ENCODE measurements around the gene CEP20. TPM values are rescaled to one million over a fixed set of nuclear protein-coding genes. Genes with fewer than 3 reads are reported as not detected.

CEP20 gene
- polyA plus RNA-seq, 4 donors, result 32.4 to 41.9 (median 38.3) TPM

DNA sequence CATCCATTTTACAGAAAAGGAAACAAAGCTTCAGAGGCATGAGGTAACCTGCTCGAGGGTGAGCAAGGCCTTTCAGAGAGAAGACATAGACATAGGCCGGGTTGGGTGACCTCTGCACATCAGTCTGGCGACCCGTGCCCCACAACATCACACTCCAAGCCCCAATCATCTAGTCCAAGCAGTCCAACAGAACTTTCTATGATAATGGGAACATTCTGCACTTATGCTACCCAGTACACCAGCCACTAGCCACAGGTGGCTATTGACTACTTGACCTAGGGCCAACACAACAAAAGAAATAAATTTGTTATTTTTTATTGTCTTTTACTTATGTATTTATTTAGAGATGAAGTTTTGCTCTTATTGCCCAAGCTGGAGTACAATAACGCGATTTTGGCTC lies 52.3 kb downstream of the CEP20 start:
- no peak for DNase-seq (ENCODE audit: low read depth in 4 of 4, low spot score in 2 of 4)

DNA sequence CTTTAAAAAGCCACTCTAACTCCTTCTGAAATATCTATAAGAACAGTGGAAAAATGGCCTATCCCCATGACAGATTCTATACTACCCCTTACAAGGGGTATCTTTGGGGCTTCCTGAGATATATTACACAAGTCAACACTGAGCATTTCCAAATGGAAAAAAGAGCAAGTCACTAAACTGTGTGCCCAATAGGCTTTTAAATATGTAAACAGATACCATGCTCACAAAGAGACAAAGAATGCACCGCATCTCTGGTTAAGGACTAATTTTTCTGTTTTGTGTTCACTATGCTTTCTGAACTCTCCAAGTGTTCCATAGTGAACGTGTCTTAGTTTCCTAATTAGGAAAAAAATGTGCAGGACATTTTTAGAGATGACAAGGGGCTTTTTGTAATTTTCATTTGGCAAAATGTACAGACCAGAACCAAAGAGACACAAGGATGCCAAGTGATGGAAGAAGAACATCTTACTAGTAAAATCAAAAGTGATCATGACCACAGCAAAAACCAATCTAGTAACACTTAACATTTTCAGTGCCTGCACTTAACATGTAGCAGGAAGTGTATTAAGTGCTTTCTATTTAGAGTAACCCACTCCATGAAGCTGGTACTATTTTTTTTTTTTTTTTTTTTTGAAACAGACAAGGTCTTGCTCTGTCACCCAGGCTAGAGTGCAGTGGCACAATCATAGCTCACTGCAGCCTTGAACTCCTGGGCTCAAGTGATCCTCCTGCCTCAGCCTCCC lies 53.1 kb downstream of the CEP20 start:
- DNase-seq (ENCODE audit: low read depth in 4 of 4, low spot score in 2 of 4), result no peak

DNA sequence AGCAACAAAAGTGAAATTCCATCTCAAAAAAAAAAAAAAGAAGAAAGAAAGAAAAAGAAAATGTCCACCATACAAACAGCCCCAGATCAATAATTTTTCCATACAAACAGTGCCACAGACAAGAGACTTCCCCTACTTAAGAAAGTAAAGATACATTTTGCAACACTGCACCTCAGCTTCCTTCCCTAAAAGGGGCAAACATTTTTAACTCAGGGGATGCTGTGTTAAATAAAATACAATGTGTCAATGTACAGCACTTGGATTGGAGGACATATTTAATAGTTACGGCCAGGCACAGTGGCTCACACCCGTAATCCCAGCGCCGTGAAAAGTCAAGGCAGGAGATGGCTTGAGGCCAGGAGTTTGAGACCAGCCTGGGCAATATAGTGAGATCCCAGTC lies 53.9 kb downstream of the CEP20 start:
- no peak for DNase-seq (ENCODE audit: low read depth in 4 of 4, low spot score in 2 of 4)

DNA sequence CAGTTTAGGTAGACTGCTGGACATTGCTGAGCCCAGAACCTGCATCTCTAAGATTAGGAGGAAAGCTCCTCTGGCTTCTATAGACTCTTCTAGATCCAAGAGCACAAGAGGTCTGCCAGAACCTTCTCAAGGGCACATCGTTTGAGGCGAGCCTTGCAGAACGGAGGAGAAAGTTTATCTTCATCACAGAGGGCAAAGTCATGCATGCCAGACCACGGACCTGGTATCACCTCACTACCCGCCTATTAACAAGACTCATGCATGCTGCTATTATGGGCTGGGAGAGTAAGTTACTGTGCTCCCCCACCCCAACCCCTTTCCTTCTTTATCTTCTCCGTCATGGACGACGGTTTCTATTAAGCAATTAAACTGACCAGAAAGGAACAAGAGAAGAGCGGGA lies 54.9 kb downstream of the CEP20 start:
- no peak for DNase-seq (ENCODE audit: low read depth in 4 of 4, low spot score in 2 of 4)

DNA sequence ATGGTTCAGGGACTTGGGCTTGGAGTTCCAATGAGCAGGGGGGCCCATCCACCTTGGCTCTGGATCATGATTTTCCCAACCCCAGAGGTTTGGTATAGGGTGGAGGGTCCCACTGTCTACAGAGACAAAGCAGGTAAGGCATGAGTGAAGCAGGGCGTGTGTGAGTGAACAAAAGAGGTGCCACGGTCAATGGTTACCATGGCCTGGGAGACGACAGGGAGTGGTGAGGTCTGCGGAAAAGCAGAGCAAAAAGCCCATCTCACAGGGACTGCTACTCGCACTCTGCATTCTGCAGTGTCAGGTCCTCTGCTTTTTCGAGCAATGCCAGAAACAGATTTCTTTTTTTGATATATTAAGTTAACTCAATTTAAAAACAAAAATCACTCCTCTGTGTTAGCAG lies 56.2 kb downstream of the CEP20 start:
- no peak for DNase-seq (ENCODE audit: low read depth in 4 of 4, low spot score in 2 of 4)

DNA sequence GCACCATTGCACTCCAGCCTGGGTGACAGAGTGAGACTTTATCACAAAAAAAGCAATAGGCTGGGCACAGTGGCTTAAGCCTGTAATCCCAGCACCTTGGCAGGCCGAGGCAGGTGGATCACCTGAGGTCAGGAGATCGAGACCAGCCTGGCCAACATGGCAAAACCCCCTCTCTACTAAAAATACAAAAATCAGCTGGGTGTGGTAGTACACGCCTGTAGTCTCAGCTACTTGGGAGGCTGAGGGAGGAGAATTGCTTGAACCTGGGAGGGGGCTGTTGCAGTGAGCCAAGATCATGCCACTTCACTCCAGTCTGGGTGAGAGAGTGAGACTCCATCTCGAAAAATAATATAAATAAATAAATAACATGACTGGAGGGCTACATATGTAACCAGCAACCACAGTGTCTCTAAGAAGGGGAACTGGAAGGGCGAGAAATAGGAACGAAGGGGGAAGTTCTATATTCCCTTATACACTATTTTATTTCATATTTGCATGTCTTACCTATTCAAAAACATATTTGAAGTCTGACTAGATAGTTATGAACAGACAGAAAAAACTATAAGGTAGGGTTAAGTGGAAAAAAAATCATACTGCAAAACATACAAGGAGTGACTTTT lies 57.5 kb downstream of the CEP20 start:
- DNase-seq (ENCODE audit: low read depth in 4 of 4, low spot score in 2 of 4), result no peak

DNA sequence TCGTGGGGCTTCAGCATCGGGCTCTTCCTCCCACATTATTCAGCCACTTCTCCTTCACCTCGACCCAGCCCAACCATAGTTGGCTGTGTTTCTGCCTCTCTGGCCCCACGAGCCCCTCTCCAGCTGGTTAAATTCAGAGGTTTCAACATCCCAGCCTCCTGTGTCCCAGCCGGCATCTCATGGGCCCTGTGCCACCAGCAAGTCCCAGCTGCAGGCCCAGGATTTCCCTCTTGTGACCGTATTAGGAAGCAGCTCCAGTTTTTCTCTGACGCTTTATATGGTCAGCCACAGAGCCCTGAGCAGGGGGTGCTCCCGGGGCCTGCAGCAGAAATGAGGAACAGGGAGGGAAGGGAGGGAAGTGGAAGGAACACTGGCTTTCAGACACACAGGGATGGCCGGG lies 58.9 kb downstream of the CEP20 start:
- peak in 2 of 4 donors; percentile 28 to 37 for DNase-seq (ENCODE audit: low read depth in 4 of 4, low spot score in 2 of 4)

DNA sequence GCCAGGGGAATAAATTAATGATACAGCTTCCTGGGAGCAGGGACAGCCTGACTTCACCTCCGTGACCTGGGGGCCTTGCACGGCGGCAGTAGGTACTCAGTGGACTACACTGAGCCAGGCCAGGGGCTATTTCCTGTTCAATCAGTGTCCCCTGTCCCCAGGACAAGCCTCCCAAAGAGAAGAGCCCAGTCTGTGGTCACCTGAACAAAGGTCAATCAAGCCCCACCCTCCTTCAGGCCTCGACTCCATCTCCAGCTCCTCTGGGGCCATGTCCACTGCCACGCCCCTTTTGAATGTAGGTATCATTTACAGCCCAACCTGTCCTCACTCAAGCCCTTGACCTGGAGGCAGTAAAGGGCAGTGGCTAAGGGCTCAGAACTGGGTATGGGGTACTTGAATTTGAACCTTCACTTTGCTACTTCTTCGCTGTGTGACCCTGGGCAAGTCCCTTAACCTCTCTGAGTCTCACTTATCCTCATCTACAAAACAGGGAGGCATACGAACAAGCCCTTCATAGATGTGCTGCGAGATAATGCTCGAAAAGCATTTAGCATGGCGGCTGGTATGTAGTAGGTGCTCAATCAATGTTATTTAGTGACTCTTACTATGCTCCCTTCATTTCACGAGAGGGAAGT lies 60.6 kb downstream of the CEP20 start:
- DNase-seq (ENCODE audit: low read depth in 4 of 4, low spot score in 2 of 4), result no peak

DNA sequence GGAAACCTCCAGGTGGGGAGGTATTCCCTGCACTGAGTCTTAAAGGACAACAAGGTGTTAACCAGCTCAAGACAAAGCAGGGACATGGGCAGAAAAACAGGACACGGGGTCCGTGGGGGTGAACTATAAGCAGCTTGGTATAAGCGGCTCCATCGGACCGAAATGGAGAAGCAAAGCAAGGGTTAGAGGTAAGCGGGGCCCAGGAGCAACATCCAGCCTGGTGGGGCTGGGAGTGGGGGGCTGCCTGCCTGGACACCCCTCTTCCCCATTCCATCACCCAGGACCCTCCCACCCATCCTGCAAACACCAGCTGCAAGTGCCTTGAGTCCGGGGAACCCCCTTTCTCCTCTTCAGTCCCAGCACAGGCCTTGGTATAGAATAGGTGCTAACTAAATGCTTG lies 61.1 kb downstream of the CEP20 start:
- DNase-seq (ENCODE audit: low read depth in 4 of 4, low spot score in 2 of 4), result no peak

DNA sequence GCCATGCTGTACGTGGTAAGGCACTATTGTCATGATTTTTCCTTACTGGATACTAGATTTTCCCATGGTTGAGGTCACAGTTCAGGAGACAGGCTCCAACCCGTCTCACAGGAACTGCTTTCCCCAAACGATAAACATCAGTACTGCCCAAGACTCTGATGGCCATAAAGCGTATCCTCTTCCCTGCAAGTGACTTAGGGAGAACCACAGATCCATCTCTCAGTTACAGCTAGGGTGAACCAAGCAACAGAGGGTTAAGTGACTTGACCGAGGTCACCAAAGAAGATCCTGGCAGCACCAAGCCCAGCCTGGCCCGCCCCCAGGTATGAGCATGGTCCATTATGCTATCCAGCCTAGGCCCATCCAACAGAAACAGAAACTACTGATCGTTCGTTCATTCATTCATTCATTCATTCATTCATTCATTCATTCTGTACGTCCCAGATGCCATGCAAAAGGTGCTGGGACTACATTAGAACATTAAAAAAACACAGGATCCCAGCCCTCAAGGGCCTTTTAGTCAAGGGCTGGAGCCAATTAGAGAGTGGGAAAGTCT lies 62.6 kb downstream of the CEP20 start:
- DNase-seq (ENCODE audit: low read depth in 4 of 4, low spot score in 2 of 4), result no peak

DNA sequence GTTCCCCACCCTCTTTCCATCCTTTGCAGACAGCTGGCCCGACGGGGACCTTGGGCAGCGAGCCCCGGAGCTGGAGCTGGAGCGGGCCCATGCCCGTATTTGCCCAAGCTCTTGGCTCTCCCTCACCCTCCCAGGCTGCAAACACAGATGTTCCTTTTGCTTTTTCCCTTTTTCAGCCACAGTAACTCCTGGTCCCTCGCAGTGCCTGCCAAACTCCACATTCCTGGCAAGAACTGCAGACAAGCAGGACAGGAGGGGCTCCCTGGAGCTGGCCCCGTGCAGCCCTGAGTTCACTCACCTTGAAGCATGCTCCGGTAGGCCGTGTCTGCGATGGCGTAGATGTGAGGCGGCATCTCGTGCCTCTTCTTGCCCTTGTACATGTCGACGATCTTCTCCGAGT lies 65.4 kb downstream of the CEP20 start:
- no peak for DNase-seq (ENCODE audit: low read depth in 4 of 4, low spot score in 2 of 4)

DNA sequence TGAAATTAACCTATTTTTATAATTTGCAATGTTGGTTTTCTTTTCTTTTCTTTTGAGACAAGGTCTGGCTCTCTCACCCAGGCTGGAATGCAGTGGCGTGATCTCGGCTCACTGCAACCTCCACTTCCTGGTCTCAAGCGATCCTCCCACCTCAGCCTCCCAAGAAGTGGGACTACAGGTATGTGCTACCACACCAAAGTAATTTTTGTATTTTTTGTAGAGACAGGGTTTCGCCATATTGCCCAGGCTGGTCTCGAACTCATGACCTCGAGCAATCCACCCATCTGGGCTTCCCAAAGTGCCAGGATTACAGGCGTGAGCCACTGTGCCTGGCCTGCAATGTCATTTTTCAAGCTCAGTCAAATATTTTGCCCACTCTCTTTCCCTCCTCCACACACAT lies 67.6 kb downstream of the CEP20 start:
- no peak for DNase-seq (ENCODE audit: low read depth in 4 of 4, low spot score in 2 of 4)

DNA sequence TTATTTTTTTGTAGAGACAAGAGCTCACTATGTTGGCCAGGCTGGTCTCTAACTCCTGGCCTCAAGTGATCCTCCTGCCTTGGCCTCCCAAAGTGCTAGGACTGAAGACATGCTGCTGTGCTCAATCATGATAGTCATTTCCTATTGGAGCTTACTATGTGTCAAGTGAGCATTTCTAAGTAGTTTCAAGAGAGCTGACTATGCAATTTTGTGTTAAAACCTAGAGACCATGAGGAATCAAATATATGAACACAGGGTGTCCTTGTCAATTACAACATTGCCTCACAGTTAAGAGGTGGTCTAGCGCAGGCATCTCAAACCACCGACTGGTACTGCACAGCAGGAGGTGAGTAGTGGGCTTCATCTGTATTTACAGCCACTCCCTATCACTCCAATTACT lies 69.4 kb downstream of the CEP20 start:
- DNase-seq (ENCODE audit: low read depth in 4 of 4, low spot score in 2 of 4), result no peak

DNA sequence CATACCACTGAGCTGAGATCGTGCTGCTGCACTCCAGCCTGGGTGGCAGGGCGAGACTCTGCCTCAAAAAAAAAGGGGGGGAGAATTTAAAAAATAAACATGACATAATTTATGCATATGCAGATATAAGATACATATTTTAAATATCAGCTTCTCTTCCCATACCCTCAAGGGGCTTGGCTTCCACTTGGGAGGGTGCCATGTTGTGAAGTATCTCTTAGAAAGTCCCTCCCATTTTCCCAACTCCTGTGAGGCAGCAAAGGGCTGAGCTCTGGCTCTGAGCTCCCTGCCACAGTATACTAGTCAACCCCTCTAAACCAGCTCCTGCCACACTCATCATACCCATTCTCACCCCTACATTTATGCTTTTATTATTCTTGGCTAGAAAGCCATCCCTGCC lies 71.0 kb downstream of the CEP20 start:
- no peak for DNase-seq (ENCODE audit: low read depth in 4 of 4, low spot score in 2 of 4)

DNA sequence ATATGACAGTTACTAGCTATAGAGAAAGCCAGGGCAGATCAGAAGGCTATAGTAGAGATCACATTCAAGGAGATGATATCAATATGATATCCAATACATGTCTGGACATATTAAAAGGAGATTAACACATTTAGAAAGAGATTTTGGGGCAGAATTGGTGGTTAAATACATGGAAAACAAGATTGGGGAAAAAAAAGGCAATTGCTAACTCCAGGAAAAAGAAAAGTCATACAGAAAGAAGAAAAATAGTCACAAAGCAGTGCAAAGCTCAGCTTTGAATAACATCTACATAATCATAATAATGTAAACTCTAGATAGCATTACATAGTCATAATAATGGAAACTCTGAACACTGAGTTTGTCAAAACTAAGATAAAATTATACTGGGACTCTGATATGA lies 72.2 kb downstream of the CEP20 start:
- no peak for DNase-seq (ENCODE audit: low read depth in 4 of 4, low spot score in 2 of 4)

Other genes with a start within 250 kb of the CEP20 start
- gene MARF1, start 245.4 kb downstream of the CEP20 start, polyA plus RNA-seq (ENCODE audit: insufficient read length in 4 of 4), result 10 to 100 TPM; 40.4 to 69.9 (median 57.2) TPM
- 10 to 100 TPM; 36.1 to 49.9 (median 41.7) TPM for gene NDE1, start 238.4 kb downstream of the CEP20 start, polyA plus RNA-seq (ENCODE audit: insufficient read length in 4 of 4)
- 10 to 100 TPM in 2 of 4 donors, 1 to 10 TPM in 2; 8.3 to 18.4 (median 10.6) TPM for gene MYH11, start 31.6 kb downstream of the CEP20 start, polyA plus RNA-seq (ENCODE audit: insufficient read length in 4 of 4)
- gene ABCC1, start 61.0 kb upstream of the CEP20 start, polyA plus RNA-seq (ENCODE audit: insufficient read length in 4 of 4), result 10 to 100 TPM; 21.8 to 31.0 (median 25.1) TPM

All from left renal cortex interstitium (tissue), 4 donors.